Fibroblast of skin of right quadriceps (primary cell): ENCODE data around the gene CCDC89.
"Not testable (repeated sequence)": the region's sequence is repeated elsewhere in the genome, so short reads cannot be mapped to it uniquely, and the experiment has no call there.

ENCODE experiments used
- DNase-seq: peaks from one replicate; pipeline ENCODE4 v3.0.0-alpha.2; 2013

Gene CCDC89

GRCh38 chr11:85685125-85685819, 723 bp downstream of the CCDC89 start:
- DNase-seq: no peak

GRCh38 chr11:85682330-85683305, 3.4 kb downstream of the CCDC89 start:
- DNase-seq: peak; percentile 56

- no peak for DNase-seq
Measured at GRCh38 chr11:85680897-85681296, 5.1 kb downstream of the CCDC89 start.

DNA sequence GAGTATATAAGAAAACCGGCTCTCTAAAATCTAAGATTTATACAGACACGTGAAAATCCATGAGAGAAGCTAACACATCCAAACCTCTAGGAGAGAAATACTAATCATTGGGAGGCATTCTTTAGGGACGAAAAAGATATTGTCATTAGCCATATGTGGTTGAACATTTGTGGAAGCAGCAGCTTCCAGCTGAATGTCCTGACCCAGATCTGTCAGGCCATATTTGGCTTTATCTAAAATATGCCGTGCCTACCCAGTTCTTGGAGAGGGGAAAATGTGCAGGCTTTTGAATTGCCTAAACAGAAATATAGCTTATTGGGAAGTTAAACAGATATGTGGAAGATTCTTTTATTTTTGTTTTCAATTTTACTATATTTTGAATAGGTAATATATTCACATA, 6.4 kb downstream of the CCDC89 start:
- DNase-seq: no peak

GRCh38 chr11:85673393-85673792, 12.6 kb downstream of the CCDC89 start:
- DNase-seq: peak; percentile 46

DNA sequence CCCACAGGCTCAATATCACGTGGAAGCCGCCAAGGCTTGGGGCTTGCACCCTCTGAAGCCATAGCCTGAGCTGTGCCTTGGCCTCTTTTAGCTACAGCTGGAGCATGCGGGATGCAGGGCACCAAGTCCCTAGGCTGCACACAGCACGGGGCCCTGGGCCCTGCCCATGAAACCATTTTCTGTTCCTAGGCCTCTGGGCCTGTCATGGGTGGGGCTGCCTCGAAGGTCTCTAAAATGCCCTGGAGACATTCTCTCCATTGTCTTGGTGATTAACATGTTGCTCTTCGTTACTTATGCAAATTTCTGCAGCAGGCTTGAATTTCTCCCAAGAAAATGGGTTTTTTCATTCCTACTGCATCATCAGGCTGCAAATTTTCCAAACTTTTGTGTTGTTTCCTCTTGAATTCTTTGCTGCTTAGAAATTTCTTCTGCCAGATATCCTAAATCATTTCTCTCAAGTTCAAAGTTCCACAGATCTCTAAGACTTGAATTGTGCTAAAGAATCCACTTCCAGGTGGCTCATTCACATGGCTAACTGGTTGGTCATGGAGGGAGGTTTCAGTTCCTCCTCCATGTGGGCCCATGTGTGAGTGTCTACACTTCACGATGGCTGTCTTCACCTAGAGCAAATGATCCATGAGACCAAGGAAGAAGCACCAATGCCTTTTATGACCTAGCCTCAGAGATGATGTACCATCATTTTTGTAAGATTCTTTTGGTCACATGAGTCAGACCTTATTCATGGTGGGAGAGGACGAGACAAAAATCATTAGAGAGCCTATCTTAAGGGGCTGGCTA, 13.7 kb downstream of the CCDC89 start:
- DNase-seq: peak; percentile 69

- DNase-seq: not testable (repeated sequence)
Measured at GRCh38 chr11:85670949-85671663, 14.9 kb downstream of the CCDC89 start.

DNA sequence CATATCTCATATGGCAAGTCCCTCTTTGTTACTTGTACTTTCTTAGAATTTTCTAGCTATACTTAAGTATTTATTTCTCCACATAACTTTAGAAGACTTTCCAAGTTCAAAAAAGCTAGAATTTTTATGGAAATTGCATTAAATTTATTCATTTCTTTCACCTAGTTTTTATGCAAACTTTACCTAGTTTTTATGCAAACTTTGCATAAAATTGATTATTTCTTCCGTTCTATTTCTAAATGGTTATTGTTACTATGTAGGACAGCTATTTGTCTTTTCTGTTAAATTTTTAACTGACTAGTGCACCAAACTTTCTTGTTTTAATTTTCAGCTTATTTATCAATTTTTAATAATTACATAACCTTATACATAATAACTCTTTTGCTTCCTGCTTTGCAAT, 17.8 kb downstream of the CCDC89 start:
- DNase-seq: no peak

DNA sequence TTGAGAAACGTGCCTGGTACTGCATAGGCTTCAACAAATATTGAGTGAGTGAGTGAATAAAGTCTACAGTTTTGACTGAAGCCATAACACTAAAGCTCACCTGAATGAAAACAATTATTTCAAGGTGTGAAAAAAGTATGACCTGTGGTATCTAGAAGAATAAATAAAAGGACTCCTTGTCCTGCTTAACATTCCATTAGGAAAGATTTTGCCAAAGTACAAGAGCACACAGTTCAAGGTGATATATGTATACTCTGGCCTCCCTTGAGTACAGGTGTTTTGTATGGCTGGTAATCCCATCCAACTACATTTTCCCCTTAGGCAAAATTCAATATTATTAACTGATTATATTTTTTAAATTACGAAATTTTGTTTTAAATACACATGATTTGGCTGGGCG, 19.3 kb downstream of the CCDC89 start:
- no peak for DNase-seq

- no peak for DNase-seq
Measured at GRCh38 chr11:85665733-85666132, 20.3 kb downstream of the CCDC89 start.

DNA sequence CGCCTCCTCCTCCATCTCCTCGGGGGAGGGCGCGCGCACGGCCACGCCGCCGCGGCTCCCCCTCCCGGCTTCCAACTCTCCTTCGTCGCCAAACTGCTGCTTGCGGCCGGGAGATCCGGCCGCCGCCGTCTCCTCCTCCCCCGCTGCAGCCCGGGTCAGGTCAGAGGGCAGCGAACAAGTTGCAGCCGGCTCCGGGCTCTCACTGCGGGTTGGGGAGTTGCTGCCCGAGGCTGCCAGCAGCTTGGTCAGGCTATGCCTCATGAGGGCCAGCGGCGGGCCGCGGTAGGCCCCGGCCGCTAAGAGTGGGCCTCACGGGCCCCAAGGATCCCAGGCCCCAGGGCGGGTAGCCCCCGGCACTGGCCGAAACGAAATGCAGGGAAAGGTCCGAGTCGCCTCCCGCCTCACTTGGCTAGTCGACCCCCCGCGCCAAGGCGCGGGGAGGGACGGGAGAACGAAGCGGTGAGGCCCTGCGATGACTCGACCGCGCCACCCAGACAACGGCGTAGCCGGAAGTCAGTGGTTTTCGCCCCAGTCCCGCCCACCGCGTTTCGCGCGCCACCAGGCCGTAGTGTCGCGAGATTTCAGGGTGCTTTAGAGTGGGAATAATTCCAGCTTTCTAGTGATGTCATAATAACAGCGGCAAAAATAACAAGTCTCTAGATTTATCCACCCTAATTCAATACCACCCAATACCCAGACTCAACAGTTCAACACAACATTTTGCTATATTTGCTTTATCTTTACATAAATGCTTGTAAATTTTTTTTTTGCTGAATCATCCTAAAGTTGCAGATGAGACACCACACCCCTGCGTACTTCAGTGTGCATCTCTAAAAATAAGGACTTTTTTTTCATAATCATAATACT, 21.1 kb downstream of the CCDC89 start, which contains the start of gene CREBZF:
TSS of gene CREBZF (minus strand) at position 515 of the 867 bp plus-strand sequence. CDS start at position 261, 254 bp downstream.
- DNase-seq: peak; percentile 96

- peak; percentile 66 for DNase-seq
Measured at GRCh38 chr11:85663753-85664614, 22.0 kb downstream of the CCDC89 start.

DNA sequence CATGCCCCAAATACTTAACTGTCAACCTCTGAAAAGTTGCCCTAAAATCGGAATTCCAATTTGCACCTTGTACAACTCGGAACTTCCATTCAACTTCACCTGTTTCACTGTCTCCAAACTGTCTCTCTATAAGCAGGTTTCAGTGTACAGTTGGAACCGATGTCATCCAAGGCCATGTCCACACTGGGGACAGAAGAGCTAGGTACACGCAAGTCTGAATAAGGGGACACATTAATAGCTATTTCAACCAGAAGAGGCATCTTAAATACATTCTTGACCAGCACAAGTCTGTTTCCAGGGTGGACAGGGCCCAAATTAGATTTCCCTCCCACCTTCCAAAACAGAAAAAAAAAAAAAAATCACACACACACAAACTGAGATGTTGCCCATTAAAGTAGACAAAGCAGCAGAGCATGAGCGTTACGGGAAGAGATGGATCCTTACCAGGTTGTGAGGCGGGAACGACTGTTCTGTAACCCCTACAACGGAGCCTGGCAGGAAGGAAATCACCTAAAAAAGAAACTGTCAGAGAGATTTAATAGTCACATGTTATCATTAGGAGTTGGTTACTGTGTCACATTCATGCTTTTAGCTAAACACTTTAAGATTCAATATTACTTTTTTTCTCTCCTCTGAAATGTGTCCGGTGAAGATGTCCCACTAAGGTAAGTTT, 22.8 kb downstream of the CCDC89 start:
- no peak for DNase-seq

GRCh38 chr11:85661972-85662664, 23.9 kb downstream of the CCDC89 start:
- no peak for DNase-seq

- no peak for DNase-seq
Measured at GRCh38 chr11:85658180-85658579, 27.8 kb downstream of the CCDC89 start.

DNA sequence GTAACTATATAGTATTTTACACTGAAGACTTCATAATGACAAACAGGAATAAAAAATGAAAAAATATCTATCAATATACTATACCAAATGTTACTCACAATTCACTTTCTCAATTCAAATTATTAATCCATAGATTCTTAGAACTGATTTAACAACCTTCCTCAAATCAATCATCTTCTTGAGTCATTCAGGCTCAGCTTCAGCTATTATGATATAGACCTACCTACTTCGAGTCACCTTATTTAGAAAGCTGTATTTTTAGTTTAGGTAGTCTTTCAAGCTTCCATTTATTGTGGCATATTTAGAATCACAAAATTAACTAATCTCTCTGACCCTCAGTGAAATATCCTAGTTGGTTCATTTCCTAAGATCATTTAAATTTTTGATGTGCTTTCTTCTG, 29.2 kb downstream of the CCDC89 start:
- DNase-seq: no peak

DNA sequence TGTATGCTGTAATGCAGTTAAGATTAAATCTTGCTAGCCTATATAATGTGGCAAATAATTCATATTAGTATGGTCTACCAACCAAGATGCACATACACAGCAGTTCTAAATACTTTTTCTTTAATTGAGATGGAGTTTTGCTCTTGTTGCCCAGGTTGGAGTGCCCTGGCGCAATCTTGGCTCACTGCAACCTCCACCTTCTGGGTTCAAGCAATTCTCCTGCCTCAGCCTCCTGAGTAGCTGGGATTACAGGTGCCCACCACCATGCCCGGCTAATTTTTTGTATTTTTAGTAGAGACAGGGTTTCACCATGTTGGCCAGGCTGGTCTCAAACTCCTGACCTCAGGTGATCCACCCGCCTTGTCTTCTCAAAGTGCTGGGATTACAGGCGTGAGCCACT, 31.7 kb downstream of the CCDC89 start:
- not testable (repeated sequence) for DNase-seq

DNA sequence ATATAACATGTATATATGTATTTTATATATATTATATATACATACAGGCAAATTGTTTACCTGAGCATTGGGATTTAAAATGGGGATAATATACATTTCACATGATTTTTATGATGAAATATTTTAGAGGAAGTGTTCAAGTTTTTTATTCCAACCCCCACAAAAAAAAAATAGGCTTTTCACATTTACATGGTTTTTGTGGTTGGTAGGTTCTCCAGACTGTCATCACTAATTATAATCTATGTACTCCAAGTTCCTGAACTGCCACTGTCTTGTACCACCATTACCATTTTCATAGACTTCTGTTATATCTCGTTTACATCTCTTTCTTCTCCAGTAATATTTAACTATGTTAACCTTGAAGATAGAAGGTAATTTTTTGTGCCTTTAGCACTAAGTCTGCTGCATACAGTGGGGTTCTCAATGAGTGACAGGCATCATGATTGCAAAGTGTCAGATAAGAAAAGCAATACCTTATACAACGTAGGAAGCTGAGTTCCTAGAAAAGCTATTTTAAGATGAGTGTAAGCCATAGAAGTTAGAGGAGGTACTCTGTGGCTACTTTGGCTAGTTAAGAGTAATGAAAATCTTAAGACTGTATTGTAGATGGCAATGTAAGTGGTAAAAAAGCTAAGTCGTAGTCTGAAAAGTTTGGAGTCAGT, 33.1 kb downstream of the CCDC89 start:
- DNase-seq: no peak

GRCh38 chr11:85651118-85651517, 34.9 kb downstream of the CCDC89 start:
- no peak for DNase-seq
